A549 (cell line): ENCODE data around the gene THTPA. TPM values are rescaled to one million over a fixed set of nuclear protein-coding genes. Genes with fewer than 3 reads are reported as not detected.
A peak's percentile ranks its signal among the peaks of the same experiment; 100 is the strongest.

Experiments used
- ATAC-seq, 2 experiments: fragments of 200-7000 bp in 1 of 2; fragments of >200 bp in 1 of 2; cut with Nextera tagmentation in 1 of 2; cut with Tn5 transposase in 1 of 2; 3 replicates each; pipeline versions ENCODE4 v1.8.0 to v1.9.1; 2018 to 2020; ENCODE audit warnings: mild to moderate bottlenecking in 1 of 2, moderate library complexity in 1 of 2
- CTCF ChIA-PET: fragments of 300-600 bp; sonication (Branson Sonifier 250); formaldehyde crosslinking; extraction: SDS; loops from one replicate; lab custom pipeline; 2021; ENCODE audit warnings: antibody characterized with exemption, inconsistent platforms; lab: Yijun Ruan, JAX
- POLR2A ChIA-PET: fragments of 350-600 bp; formaldehyde crosslinking; extraction: SDS; loops from one replicate; lab custom pipeline; 2021; ENCODE audit warnings: antibody characterized with exemption, inconsistent platforms; lab: Yijun Ruan, JAX
- DNase-seq, 2 experiments: peaks; one replicate each; pipeline versions ENCODE4 v3.0.0 to v3.0.0-alpha.2; 2011 to 2016; ENCODE audit warnings: low read depth in 1 of 2, low spot score in 1 of 2
- FAIRE-seq: peaks from 2 replicates; lab custom pipeline; 2011; peaks lifted over from hg19 to GRCh38; lab: Jason Lieb, UNC
- H3K27ac ChIP-seq, 2 experiments: fragments of >200 bp; sonication (Bioruptor Twin); formaldehyde crosslinking; 3 replicates each; pipeline ENCODE4 v1.5.1; 2016 to 2017
- H3K4me1 ChIP-seq: fragments of >200 bp; sonication (Bioruptor Twin); formaldehyde crosslinking; 3 replicates; pipeline ENCODE4 v1.6.1; 2016
- H3K4me2 ChIP-seq: fragments of >200 bp; sonication (Bioruptor Twin); formaldehyde crosslinking; 3 replicates; pipeline ENCODE4 v1.6.1; 2016
- H3K4me3 ChIP-seq: fragments of >200 bp; sonication (Bioruptor Twin); formaldehyde crosslinking; 3 replicates; pipeline ENCODE4 v1.5.1; 2016
- H3K9me3 ChIP-seq: fragments of >200 bp; sonication (Bioruptor Twin); formaldehyde crosslinking; 3 replicates; pipeline ENCODE4 v1.6.1; 2016
- BCL3 ChIP-seq: fragments of >200 bp; sonication (Bioruptor Twin); formaldehyde crosslinking; IDR thresholded peaks from 3 replicates; pipeline ENCODE4 v1.6.1; 2016
- CBX2 ChIP-seq: fragments of 200-600 bp; sonication (generic); IDR thresholded peaks from 2 replicates; pipeline ENCODE4 v1.6.1; 2016; ENCODE audit warnings: low read depth, mild to moderate bottlenecking, borderline replicate concordance
- CHD2 ChIP-seq: fragments of 150-350 bp; IDR thresholded peaks from 2 replicates; pipeline ENCODE4 v1.6.1; 2014; ENCODE audit warnings: low read length; ENCODE audit not compliant: partially characterized antibody
- CHD4 ChIP-seq: fragments of 200-600 bp; sonication (generic); IDR thresholded peaks from 2 replicates; pipeline ENCODE4 v1.6.1; 2016; ENCODE audit warnings: antibody characterized with exemption, mild to moderate bottlenecking, borderline replicate concordance
- EHF ChIP-seq: fragments of 250-450 bp; sonication (Bioruptor Pico); IDR thresholded peaks from 2 replicates; pipeline ENCODE4 v1.5.0; 2020; ENCODE audit warnings: mild to moderate bottlenecking
- EHMT2 ChIP-seq: fragments of 200-600 bp; sonication (generic); IDR thresholded peaks from 2 replicates; pipeline ENCODE4 v1.6.1; 2016; ENCODE audit warnings: antibody characterized with exemption, low read depth, mild to moderate bottlenecking, moderate library complexity
- ELK1 ChIP-seq: fragments of 150-350 bp; IDR thresholded peaks from 2 replicates; pipeline ENCODE4 v1.6.1; 2014; ENCODE audit warnings: low read depth, mild to moderate bottlenecking, low read length
- FOXS1 ChIP-seq: fragments of 250-450 bp; sonication (Bioruptor Pico); IDR thresholded peaks from 2 replicates; pipeline ENCODE4 v1.5.0; 2020; ENCODE audit warnings: mild to moderate bottlenecking, moderate library complexity
- GATA3 ChIP-seq: IDR thresholded peaks from 2 replicates; pipeline ENCODE4 v1.6.1; 2012; ENCODE audit warnings: borderline replicate concordance
- HES2 ChIP-seq: fragments of >200 bp; sonication (Bioruptor Twin); formaldehyde crosslinking; IDR thresholded peaks from 2 replicates; pipeline ENCODE4 v1.6.1; 2016
- HOXA7 ChIP-seq: fragments of 250-450 bp; sonication (Bioruptor Pico); IDR thresholded peaks from 2 replicates; pipeline ENCODE4 v1.5.0; 2020; ENCODE audit warnings: mild to moderate bottlenecking, moderate library complexity
- HOXB13 ChIP-seq: fragments of 250-450 bp; sonication (Bioruptor Pico); IDR thresholded peaks from 2 replicates; pipeline ENCODE4 v1.5.0; 2020; ENCODE audit warnings: low read depth, mild to moderate bottlenecking, moderate library complexity
- HOXB5 ChIP-seq: fragments of 250-450 bp; sonication (Bioruptor Pico); IDR thresholded peaks from 2 replicates; pipeline ENCODE4 v1.5.0; 2020; ENCODE audit warnings: mild to moderate bottlenecking, moderate library complexity
- KDM1A ChIP-seq: fragments of 200-600 bp; sonication (generic); IDR thresholded peaks from 2 replicates; pipeline ENCODE4 v1.6.1; 2016; ENCODE audit warnings: low read depth, mild to moderate bottlenecking
- MYC ChIP-seq: IDR thresholded peaks from 2 replicates; pipeline ENCODE4 v1.6.1; 2012; ENCODE audit warnings: mild to moderate bottlenecking, inconsistent platforms, low read length, improper control_type of control experiment, borderline replicate concordance
- NFE2L2 ChIP-seq: fragments of 150-350 bp; conservative IDR thresholded peaks from 2 replicates; pipeline ENCODE4 v1.6.1; 2014; ENCODE audit warnings: low read length
- PHF8 ChIP-seq: fragments of 200-600 bp; sonication (generic); IDR thresholded peaks from 2 replicates; pipeline ENCODE4 v1.6.1; 2016; ENCODE audit warnings: low read depth, mild to moderate bottlenecking, antibody characterized with exemption, moderate library complexity, borderline replicate concordance
- POLR2A ChIP-seq: IDR thresholded peaks from 2 replicates; pipeline ENCODE4 v1.6.1; 2012; ENCODE audit warnings: mild to moderate bottlenecking, low read length
- RAD21 ChIP-seq, 2 experiments: fragments of >200 bp in 1 of 2; sonication (Bioruptor Twin) in 1 of 2; formaldehyde crosslinking in 1 of 2; IDR thresholded peaks in 1 of 2; conservative IDR thresholded peaks in 1 of 2; 2 replicates in 1 of 2; 3 replicates in 1 of 2; pipeline ENCODE4 v1.6.1; 2012 to 2018; ENCODE audit warnings: inconsistent platforms in 1 of 2
- REST ChIP-seq: fragments of 200-600 bp; sonication (generic); IDR thresholded peaks from 2 replicates; pipeline ENCODE4 v1.6.1; 2016; ENCODE audit warnings: antibody characterized with exemption, mild to moderate bottlenecking, moderate library complexity
- RFX5 ChIP-seq: fragments of 450-650 bp; IDR thresholded peaks from 2 replicates; pipeline ENCODE4 v1.7.1; 2014; ENCODE audit warnings: antibody characterized with exemption, mild to moderate bottlenecking, moderate library complexity
- SMC3 ChIP-seq: fragments of >200 bp; sonication (Bioruptor Twin); formaldehyde crosslinking; IDR thresholded peaks from 3 replicates; pipeline ENCODE4 v1.6.1; 2018; ENCODE audit warnings: inconsistent platforms
- SREBF2 ChIP-seq: fragments of 450-650 bp; IDR thresholded peaks from 2 replicates; pipeline ENCODE4 v1.6.1; 2014; ENCODE audit warnings: mild to moderate bottlenecking, moderate library complexity
- ZFP36 ChIP-seq: fragments of 450-650 bp; IDR thresholded peaks from 2 replicates; pipeline ENCODE4 v1.6.1; 2014; ENCODE audit warnings: borderline replicate concordance; ENCODE audit not compliant: partially characterized antibody
- WGBS: methylation state at CpG from one replicate; pipeline ENCODE4 v1.1.6; 2017; ENCODE audit errors: missing lambda C conversion rate; 5-methylcytosine and 5-hydroxymethylcytosine counted together
- polyA plus RNA-seq, 4 experiments: library from polyadenylated mRNA; depleted of rRNA in 3 of 4; stranded (reverse); fragments of >200 nt; fragmentation: RNase III in 1 of 4; extraction: RNeasy Plus Mini Kit Qiagen cat#74134 plus additional on column Dnase treatment in 1 of 4; gene quantifications; 2 replicates in 3 of 4; 3 replicates in 1 of 4; pipeline ENCODE4 v1.2.3, GENCODE V29; 2011 to 2017

Gene THTPA
- polyA plus RNA-seq, 2 of the 4 experiments (the other 2 are of a cell fraction) = 8.1 to 23.9 TPM

- TF ChIP-seq HOXB13 (CRISPR knock-in tag) = no peak
These were observed 24.3 kb downstream of the THTPA start (continued) for GRCh38 chr14:23580152-23580926.

GRCh38 chr14:23580948-23581281 is 24.8 kb downstream of the THTPA start:
- POLR2A ChIA-PET = no interaction called here
- CTCF ChIA-PET = interaction anchor here (1.0 to 3.1 kb wide), 4 partner anchors 22 to 330 kb away, joined by 3 to 14 read pairs (median 9); no protein-coding TSS in a partner anchor
- ATAC-seq = no peak; a peak in 1 of 6 replicates

DNA sequence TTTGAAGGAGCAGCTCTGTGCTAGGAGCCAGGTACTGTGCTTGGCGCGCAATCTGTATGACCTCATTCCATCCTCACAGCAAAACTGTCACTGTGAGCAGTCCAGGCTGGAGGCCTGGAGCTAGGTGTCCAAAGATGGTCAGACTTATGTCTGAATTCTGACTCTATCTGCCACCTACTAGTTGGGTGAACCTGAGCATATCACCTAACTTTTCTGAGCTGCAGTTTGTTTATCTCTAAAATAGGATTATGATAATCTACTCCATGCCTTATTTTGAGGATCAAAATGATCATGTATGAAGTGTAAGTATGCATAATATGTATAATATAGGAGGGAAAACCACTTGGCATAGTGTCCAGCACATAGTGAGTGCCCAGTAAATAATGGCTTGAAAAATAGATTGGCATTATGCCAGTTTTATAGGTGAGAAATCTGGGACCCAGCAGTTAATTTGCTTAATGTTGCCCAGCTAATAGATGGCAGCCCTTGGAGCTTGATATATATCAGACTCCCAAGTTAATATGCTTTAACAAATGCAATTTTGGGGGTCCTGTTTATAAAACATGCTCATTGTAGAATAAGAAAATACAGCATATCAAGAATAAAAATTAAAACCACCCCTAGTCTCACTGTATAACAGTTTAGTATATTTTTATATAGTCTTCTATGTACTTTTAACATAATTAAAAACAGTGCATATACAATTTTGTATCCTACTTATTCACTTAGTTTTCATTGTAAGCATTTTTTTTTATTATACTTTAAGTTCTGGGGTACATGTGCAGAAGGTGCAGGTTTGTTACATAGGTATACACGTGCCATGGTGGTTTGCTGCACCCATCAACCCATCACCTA is 27.1 kb downstream of the THTPA start:
- ChIA-PET POLR2A (no interaction called here), CTCF (interaction anchor here (0.9 to 3.1 kb wide), 4 partner anchors 20 to 354 kb away, joined by 3 to 14 read pairs (median 8); no protein-coding TSS in a partner anchor)
- Histone ChIP-seq H3K4me1 (no peaks in the 10 kb centered on the region), H3K27ac (no peak overlapping the region), H3K4me3 (no peak overlapping the region), H3K4me2 (no peak overlapping the region), H3K9me3 (no peaks in the 10 kb centered on the region)
- 61% methylated on average over 3 of the region's 3 CpGs for WGBS
- no peak for TF ChIP-seq RFX5
- no peak for TF ChIP-seq SMC3
- no peak for TF ChIP-seq KDM1A
- no peak for TF ChIP-seq CBX2
- no peak for TF ChIP-seq BCL3
- no peak for TF ChIP-seq REST
- TF ChIP-seq HES2 = no peak
- TF ChIP-seq GATA3 = no peak
- no peak for TF ChIP-seq ELK1
- TF ChIP-seq MYC = no peak
- no peak for TF ChIP-seq PHF8
- no peak for TF ChIP-seq RAD21 (conservative IDR thresholded peaks at IDR 0.05 in 1 of 2, IDR thresholded peaks at IDR 0.05 in 1 of 2)
- no peak for TF ChIP-seq CHD2
- TF ChIP-seq FOXS1 (CRISPR knock-in tag) = no peak
- no peak for TF ChIP-seq POLR2A
- no peak for DNase-seq
- FAIRE-seq = no peak
- ATAC-seq = peak in 1 of 2 experiments; percentile 31; a peak in 2 of 6 replicates

More at GRCh38 chr14:23580948-23581281, 24.8 kb downstream of the THTPA start:
- no peak for TF ChIP-seq HOXA7 (CRISPR knock-in tag)
- no peak for TF ChIP-seq RFX5
- no peak for TF ChIP-seq NFE2L2
- TF ChIP-seq CHD4 = no peak
- no peak for TF ChIP-seq ZFP36
- no peak for TF ChIP-seq EHF (CRISPR knock-in tag)
- no peak for TF ChIP-seq BCL3
- TF ChIP-seq SMC3 = no peak
- TF ChIP-seq SREBF2 = no peak
- TF ChIP-seq EHMT2 = no peak
- no peak for TF ChIP-seq HOXB5 (CRISPR knock-in tag)
- no peak for TF ChIP-seq RAD21 (conservative IDR thresholded peaks at IDR 0.05 in 1 of 2, IDR thresholded peaks at IDR 0.05 in 1 of 2)
- no peak for FAIRE-seq
- peak in 1 of 2 experiments; percentile 46 for DNase-seq
- WGBS = 80% methylated on average over 1 of the region's 8 CpGs
- H3K4me2 ChIP-seq = no peak overlapping the region
- H3K4me1 ChIP-seq = no peaks in the 10 kb centered on the region
- no peak overlapping the region for H3K4me3 ChIP-seq
- H3K27ac ChIP-seq = no peak overlapping the region
- no peaks in the 10 kb centered on the region for H3K9me3 ChIP-seq
